Gastrocnemius medialis (tissue), 4 donors: ENCODE data around the gene DERA.
"Not testable (repeated sequence)": the region's sequence is repeated elsewhere in the genome, so short reads cannot be mapped to it uniquely, and the experiment has no call there.

Experiments
- POLR2A ChIP-seq, 2 donors: fragments of 450-650 bp; IDR thresholded peaks; one replicate each; pipeline ENCODE4 v1.6.1; 2017; ENCODE audit warnings: antibody characterized with exemption in 2 of 2, mild to moderate bottlenecking in 2 of 2, moderate library complexity in 2 of 2
- TF ChIP-seq, protein P1 (sequence below), 5 experiments: fragments of 450-650 bp in 3 of 5; fragments of 200-600 bp in 2 of 5; sonication (generic) in 2 of 5; IDR thresholded peaks in 4 of 5; conservative IDR thresholded peaks in 1 of 5; 1 replicate in 4 of 5; 2 replicates in 1 of 5; pipeline ENCODE4 v1.5.1; 2016 to 2019; ENCODE audit warnings: antibody characterized with exemption in 5 of 5, mild to moderate bottlenecking in 3 of 5, moderate library complexity in 3 of 5

DNA sequence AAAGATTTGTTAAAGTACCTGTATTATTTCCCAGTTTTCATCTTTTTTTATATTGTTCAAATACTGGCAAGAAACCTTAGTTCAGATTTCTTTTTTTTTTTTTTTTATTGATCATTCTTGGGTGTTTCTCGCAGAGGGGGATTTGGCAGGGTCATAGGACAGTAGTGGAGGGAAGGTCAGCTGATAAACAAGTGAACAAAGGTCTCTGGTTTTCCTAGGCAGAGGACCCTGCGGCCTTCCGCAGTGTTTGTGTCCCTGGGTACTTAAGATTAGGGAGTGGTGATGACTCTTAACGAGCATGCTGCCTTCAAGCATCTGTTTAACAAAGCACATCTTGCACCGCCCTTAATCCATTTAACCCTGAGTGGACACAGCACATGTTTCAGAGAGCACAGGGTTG lies 799 bp downstream of the DERA start:
- TF ChIP-seq, protein P1, sequence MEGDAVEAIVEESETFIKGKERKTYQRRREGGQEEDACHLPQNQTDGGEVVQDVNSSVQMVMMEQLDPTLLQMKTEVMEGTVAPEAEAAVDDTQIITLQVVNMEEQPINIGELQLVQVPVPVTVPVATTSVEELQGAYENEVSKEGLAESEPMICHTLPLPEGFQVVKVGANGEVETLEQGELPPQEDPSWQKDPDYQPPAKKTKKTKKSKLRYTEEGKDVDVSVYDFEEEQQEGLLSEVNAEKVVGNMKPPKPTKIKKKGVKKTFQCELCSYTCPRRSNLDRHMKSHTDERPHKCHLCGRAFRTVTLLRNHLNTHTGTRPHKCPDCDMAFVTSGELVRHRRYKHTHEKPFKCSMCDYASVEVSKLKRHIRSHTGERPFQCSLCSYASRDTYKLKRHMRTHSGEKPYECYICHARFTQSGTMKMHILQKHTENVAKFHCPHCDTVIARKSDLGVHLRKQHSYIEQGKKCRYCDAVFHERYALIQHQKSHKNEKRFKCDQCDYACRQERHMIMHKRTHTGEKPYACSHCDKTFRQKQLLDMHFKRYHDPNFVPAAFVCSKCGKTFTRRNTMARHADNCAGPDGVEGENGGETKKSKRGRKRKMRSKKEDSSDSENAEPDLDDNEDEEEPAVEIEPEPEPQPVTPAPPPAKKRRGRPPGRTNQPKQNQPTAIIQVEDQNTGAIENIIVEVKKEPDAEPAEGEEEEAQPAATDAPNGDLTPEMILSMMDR (IDR thresholded peaks at IDR 0.05 in 4 of 5, conservative IDR thresholded peaks at IDR 0.05 in 1 of 5), result not testable (repeated sequence)
- TF ChIP-seq POLR2A (IDR thresholded peaks at IDR 0.05), result not testable (repeated sequence)
